CD4-positive, CD25-positive, alpha-beta regulatory T cell (primary cell): ENCODE data around the gene PAFAH2. TPM values are rescaled to one million over a fixed set of nuclear protein-coding genes. Genes with fewer than 3 reads are reported as not detected.
A peak's percentile ranks its signal among the peaks of the same experiment; 100 is the strongest.

Experiments
- ATAC-seq, 2 donors: fragments of 150-1000 bp; cut with Tn5 transposase; one replicate each; pipeline ENCODE4 v1.10.0; 2021; ENCODE audit warnings: low read depth in 2 of 2, moderate number of reproducible peaks in 2 of 2, moderate library complexity in 1 of 2
- DNase-seq, 3 donors: peaks; one replicate each; pipeline versions ENCODE4 v3.0.0 to v3.0.0-alpha.2; 2012 to 2022; ENCODE audit warnings: mixed read lengths in 1 of 3
- H3K27ac ChIP-seq: one replicate; pipeline ENCODE4 v1.7.0; 2013; ENCODE audit warnings: mild to moderate bottlenecking, low read length; ENCODE audit not compliant: insufficient read depth, poor library complexity, severe bottlenecking
- H3K27me3 ChIP-seq: one replicate; pipeline ENCODE4 v1.7.0; 2013; ENCODE audit warnings: low read length; ENCODE audit not compliant: control insufficient read depth, insufficient read depth
- H3K36me3 ChIP-seq: one replicate; pipeline ENCODE4 v1.7.0; 2013; ENCODE audit warnings: mild to moderate bottlenecking, low read length, moderate library complexity; ENCODE audit not compliant: control insufficient read depth, insufficient read depth
- H3K4me1 ChIP-seq: 2 replicates; pipeline ENCODE4 v1.7.0; 2013; ENCODE audit warnings: mild to moderate bottlenecking, low read length; ENCODE audit not compliant: insufficient read depth, control insufficient read depth, poor library complexity, severe bottlenecking
- H3K4me3 ChIP-seq: one replicate; pipeline ENCODE4 v1.7.0; 2013; ENCODE audit warnings: low read depth, mild to moderate bottlenecking, low read length, moderate library complexity
- H3K9me3 ChIP-seq, 2 experiments: 1 replicate in 1 of 2; 2 replicates in 1 of 2; pipeline ENCODE4 v1.7.0; 2013; ENCODE audit warnings: low read length in 2 of 2, mild to moderate bottlenecking in 1 of 2, moderate library complexity in 1 of 2; ENCODE audit not compliant: control insufficient read depth in 2 of 2
- H3K27ac Mint-ChIP-seq, 3 donors: one replicate each; pipeline ENCODE4 v1.8.0; 2020 to 2022; ENCODE audit warnings: mild to moderate bottlenecking in 3 of 3, mixed read lengths in 3 of 3, moderate library complexity in 2 of 3
- H3K27me3 Mint-ChIP-seq: one replicate; pipeline ENCODE4 v1.8.0; 2022; ENCODE audit warnings: mild to moderate bottlenecking, mixed read lengths
- H3K36me3 Mint-ChIP-seq: one replicate; pipeline ENCODE4 v1.8.0; 2020; ENCODE audit warnings: mixed read lengths
- H3K4me1 Mint-ChIP-seq, 4 donors: one replicate each; pipeline ENCODE4 v1.8.0; 2020 to 2022; ENCODE audit warnings: mixed read lengths in 4 of 4, mild to moderate bottlenecking in 1 of 4
- H3K4me3 Mint-ChIP-seq, 4 donors: one replicate each; pipeline ENCODE4 v1.8.0; 2020 to 2022; ENCODE audit warnings: mild to moderate bottlenecking in 4 of 4, mixed read lengths in 4 of 4, moderate library complexity in 3 of 4
- H3K9me3 Mint-ChIP-seq, 7 donors: one replicate each; pipeline ENCODE4 v1.8.0; 2020 to 2022; ENCODE audit warnings: mixed read lengths in 7 of 7, mild to moderate bottlenecking in 3 of 7, moderate library complexity in 2 of 7
- polyA plus RNA-seq, 4 donors: library from polyadenylated mRNA; unstranded; fragments of 300-500 nt; fragmentation: Illumina TruSeq; gene quantifications; one replicate each; pipeline ENCODE4 v1.2.3, GENCODE V29; 2021
- total RNA-seq: library from RNA; stranded (reverse); gene quantifications from one replicate; pipeline ENCODE4 v1.2.3, GENCODE V29; 2022

Gene PAFAH2
- total and polyA plus RNA-seq, 5 donors from 2014 or later, result 10.7 to 26.3 (median 15.7) TPM

DNA sequence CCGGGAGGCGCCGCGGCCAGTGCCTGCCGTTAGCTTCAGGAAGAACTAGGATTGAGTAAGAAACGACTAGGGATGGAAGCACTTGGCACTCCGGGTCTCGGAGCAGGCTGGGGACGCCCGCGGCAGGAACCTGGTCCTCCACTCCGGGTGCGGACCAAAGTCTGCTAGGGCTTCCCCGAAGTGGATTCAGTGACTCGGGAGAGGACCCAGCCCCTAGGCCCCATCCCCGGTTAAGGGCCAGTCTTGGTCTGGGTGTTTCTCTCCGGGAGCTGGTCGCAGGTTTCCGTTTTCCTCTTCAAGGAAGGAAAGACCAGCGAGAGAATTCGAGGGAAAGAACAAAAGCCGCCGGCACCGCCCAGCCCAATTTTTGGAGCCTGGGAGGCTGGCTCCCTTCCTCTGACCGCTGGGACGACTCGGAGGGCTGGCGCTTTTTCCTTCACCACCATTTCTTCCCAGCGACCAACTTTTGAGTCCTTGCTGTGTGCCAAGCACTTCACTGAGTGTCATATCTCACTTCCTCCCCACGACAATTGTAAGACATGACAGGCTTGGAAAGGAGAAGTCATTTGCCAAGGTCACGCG, 74.8 kb downstream of the PAFAH2 start:
- H3K4me3 ChIP-seq, result peak overlapping the region; percentile 41
- Mint-ChIP-seq H3K27ac (peak overlapping the region in 1 of 3 donors; percentile 81), H3K36me3 (no peaks in the 10 kb centered on the region), H3K27me3 (peaks cover 63% of the 10 kb centered on the region), H3K4me3 (peak overlapping the region; percentile 46 to 90 (median 78)), H3K4me1 (peaks cover 6 to 34% (median 18%) of the 10 kb centered on the region in 4 donors), H3K9me3 (no peaks in the 10 kb centered on the region)
- DNase-seq (peak in 1 of 3 donors; percentile 12), ATAC-seq (peak in 1 of 2 donors; percentile 22)
- no peaks in the 10 kb centered on the region for H3K9me3 ChIP-seq
- H3K27me3 ChIP-seq, result peaks cover 9% of the 10 kb centered on the region
- no peaks in the 10 kb centered on the region for H3K36me3 ChIP-seq
- peaks cover 23% of the 10 kb centered on the region for H3K4me1 ChIP-seq
- H3K27ac ChIP-seq, result no peak overlapping the region

DNA sequence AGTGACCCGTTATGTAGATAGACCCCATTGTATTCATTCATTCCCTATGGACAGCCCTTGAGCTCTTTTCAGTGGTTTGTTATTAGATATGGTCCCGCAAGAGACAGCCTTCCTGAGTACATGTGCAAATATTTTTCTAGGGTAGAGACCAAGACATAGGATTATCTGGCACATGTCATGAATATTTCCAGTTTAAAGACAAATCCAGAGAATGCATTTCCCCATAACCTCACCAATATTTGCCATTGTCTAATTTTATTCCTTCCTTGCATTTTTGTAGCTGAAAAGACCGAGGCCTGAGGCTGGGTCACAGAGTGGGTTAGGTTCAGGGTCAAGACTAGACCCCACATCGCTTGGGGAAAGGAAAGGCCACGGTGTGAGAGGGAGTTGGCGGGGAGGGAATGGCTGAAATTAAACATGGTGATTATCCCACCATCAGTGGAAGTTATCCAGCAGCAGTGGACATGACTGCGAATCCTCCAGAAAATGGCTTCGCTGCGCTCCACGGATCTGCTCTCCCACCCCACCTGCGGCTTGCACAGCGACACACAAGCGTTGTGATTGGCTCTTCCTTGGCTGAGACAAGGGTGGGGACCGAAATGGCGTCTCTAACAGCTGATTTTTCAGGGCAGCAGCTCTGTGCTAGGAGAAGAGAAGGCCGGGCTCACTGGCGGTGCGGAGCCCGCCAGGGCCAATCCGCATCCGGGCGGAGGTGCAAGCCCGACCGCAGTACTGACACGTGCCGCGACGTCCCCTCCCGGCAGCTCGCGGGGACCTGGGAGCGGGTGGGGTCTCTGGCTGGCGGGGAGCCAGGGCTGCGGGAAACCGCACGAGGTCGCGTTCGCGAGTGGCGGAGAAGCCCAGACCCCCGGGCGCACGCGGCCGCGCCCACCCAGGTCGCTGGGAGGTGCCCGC, 75.5 kb downstream of the PAFAH2 start:
- Mint-ChIP-seq H3K4me1 (peaks cover 11 to 40% (median 23%) of the 10 kb centered on the region in 4 donors), H3K27me3 (peaks cover 62% of the 10 kb centered on the region), H3K36me3 (no peaks in the 10 kb centered on the region), H3K9me3 (no peaks in the 10 kb centered on the region), H3K4me3 (peak overlapping the region; percentile 81 to 86 (median 82)), H3K27ac (peak overlapping the region in 2 of 3 donors; percentile 74 to 78)
- Histone ChIP-seq H3K9me3 (no peaks in the 10 kb centered on the region), H3K4me3 (peak overlapping the region; percentile 64), H3K27me3 (peaks cover 9% of the 10 kb centered on the region), H3K27ac (no peak overlapping the region), H3K36me3 (no peaks in the 10 kb centered on the region), H3K4me1 (peaks cover 29% of the 10 kb centered on the region)
- peak; percentile 69 for ATAC-seq
- DNase-seq, result peak; percentile 31 to 70 (median 50)

DNA sequence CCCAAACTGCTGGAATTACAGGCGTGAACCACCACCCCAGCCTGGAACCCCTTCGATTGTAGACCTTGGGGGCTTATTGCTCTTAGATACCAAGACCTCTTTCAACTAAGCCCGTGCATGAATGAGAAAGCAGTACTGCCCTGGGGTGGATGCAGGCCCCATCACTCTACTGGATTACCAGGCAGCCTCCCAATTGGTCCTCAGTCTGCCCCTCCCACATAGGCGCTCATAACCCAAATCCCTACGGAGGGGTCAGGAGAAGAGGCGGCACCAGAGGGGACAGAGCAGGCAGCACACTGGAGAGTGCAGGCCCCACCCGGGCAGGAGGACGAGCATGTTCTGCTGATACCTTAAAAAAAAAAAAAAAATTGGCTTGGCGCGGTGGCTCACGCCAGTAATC, 79.2 kb downstream of the PAFAH2 start:
- no peak overlapping the region for H3K4me3 Mint-ChIP-seq
- no peak for ATAC-seq
- no peaks in the 10 kb centered on the region for H3K9me3 Mint-ChIP-seq

GRCh38 chr1:25917996-25918395, 79.9 kb downstream of the PAFAH2 start:
- Histone ChIP-seq H3K4me3 (peak overlapping the region; percentile 34), H3K36me3 (no peaks in the 10 kb centered on the region), H3K4me1 (peaks cover 22% of the 10 kb centered on the region), H3K27ac (no peak overlapping the region), H3K27me3 (peaks cover 9% of the 10 kb centered on the region), H3K9me3 (no peaks in the 10 kb centered on the region)
- DNase-seq (peak in 1 of 3 donors; percentile 52), ATAC-seq (peak; percentile 52 to 58)
- H3K4me1 Mint-ChIP-seq, result peaks cover 11 to 31% (median 17%) of the 10 kb centered on the region in 4 donors
- H3K9me3 Mint-ChIP-seq, result no peaks in the 10 kb centered on the region
- peak overlapping the region in 2 of 4 donors; percentile 61 to 63 for H3K4me3 Mint-ChIP-seq
- H3K36me3 Mint-ChIP-seq, result no peaks in the 10 kb centered on the region
- H3K27ac Mint-ChIP-seq, result peak overlapping the region in 2 of 3 donors; percentile 61 to 76
- peaks cover 20% of the 10 kb centered on the region for H3K27me3 Mint-ChIP-seq

More for the DNA sequence above, 79.2 kb downstream of the PAFAH2 start:
- Histone ChIP-seq H3K4me1 (peaks cover 28% of the 10 kb centered on the region), H3K36me3 (no peaks in the 10 kb centered on the region), H3K4me3 (no peak overlapping the region), H3K27ac (no peak overlapping the region), H3K27me3 (peaks cover 9% of the 10 kb centered on the region), H3K9me3 (no peaks in the 10 kb centered on the region)
- peaks cover 25% of the 10 kb centered on the region for H3K27me3 Mint-ChIP-seq
- H3K27ac Mint-ChIP-seq, result no peak overlapping the region
- DNase-seq, result no peak
- no peaks in the 10 kb centered on the region for H3K36me3 Mint-ChIP-seq
- H3K4me1 Mint-ChIP-seq, result peaks cover 11 to 35% (median 19%) of the 10 kb centered on the region in 4 donors

DNA sequence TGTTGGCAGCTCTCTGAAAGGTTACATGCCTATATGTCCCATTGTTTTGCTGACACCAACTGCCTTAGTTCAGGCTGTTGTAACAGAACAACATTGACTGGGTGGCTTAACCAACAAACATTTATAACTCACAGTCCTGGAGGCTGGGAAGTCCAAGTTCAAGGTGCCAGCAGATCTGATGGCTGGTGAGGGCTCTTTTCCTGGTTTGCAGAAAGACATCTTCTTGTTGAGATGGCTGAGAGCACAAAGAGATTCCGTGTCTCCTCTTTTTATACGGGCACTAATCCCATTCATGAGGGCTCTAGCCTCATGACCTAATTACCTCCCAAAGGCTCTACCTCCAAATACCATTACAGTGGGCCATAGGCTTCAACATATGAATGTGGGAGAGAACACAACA, 81.4 kb downstream of the PAFAH2 start:
- peak overlapping the region in 1 of 3 donors; percentile 94 for H3K27ac Mint-ChIP-seq
- H3K4me3 Mint-ChIP-seq, result no peak overlapping the region
- no peaks in the 10 kb centered on the region for H3K9me3 Mint-ChIP-seq
- Histone ChIP-seq H3K27ac (no peak overlapping the region), H3K9me3 (no peaks in the 10 kb centered on the region), H3K27me3 (peaks cover 2% of the 10 kb centered on the region), H3K4me3 (no peak overlapping the region), H3K36me3 (no peaks in the 10 kb centered on the region), H3K4me1 (peaks cover 10% of the 10 kb centered on the region)
- ATAC-seq, result no peak
- H3K36me3 Mint-ChIP-seq, result no peaks in the 10 kb centered on the region
- H3K4me1 Mint-ChIP-seq, result peaks cover 4 to 20% (median 10%) of the 10 kb centered on the region in 4 donors
- no peak for DNase-seq
- peaks cover 9% of the 10 kb centered on the region for H3K27me3 Mint-ChIP-seq

DNA sequence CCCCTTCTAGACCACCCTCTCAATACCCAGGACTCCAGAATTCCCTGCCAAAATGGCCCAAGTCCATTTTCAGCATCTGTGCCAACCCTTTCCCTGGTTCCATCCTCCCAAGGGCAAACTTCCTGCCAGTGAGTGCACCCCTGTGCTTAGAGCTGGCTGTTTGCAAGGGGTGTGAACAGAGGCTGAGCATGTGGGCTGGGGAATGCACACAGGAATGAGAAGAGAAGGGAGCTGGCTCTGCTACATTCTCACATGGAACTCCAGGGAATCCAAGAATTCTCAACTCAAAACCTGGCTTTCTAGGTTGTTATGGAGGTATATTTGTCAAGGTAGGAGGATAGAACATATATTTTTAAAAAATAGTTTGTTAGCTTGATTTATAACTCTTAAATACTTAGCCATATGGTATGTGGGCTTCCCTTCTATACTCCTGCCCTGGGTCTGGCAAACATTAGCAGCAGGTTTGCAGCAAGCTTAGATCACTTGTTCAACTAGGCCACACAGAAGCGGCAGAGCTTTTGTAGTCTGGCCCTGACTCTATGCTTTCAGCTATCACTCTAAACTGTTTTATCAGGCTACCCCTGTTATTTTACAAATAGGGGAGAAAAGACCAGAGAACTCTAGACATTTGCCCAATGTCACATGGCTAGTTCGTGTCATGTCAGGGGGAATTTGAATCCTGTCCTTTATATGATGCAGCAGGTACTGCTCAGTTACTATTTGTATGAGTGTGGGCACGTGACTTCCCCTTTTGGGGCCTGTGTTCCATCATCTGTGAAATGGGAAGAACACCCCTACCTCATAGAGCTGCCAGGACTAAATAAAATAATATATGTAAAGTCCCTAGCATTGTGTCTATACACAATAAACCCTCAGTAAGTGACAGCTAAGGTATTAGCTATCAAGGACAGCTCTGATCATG, 83.5 kb downstream of the PAFAH2 start:
- H3K4me3 Mint-ChIP-seq, result no peak overlapping the region
- peaks cover 10% of the 10 kb centered on the region for H3K4me1 ChIP-seq
- H3K36me3 ChIP-seq, result no peaks in the 10 kb centered on the region
- H3K4me1 Mint-ChIP-seq, result peaks cover 4 to 12% (median 5%) of the 10 kb centered on the region in 4 donors
- no peaks in the 10 kb centered on the region for H3K9me3 Mint-ChIP-seq
- ATAC-seq, result no peak
- H3K36me3 Mint-ChIP-seq, result no peaks in the 10 kb centered on the region
- H3K27me3 ChIP-seq, result no peaks in the 10 kb centered on the region
- H3K27me3 Mint-ChIP-seq, result no peaks in the 10 kb centered on the region
- DNase-seq, result no peak
- no peak overlapping the region for H3K4me3 ChIP-seq
- no peak overlapping the region for H3K27ac ChIP-seq
- peak overlapping the region in 1 of 3 donors; percentile 71 for H3K27ac Mint-ChIP-seq
- H3K9me3 ChIP-seq, result no peaks in the 10 kb centered on the region

DNA sequence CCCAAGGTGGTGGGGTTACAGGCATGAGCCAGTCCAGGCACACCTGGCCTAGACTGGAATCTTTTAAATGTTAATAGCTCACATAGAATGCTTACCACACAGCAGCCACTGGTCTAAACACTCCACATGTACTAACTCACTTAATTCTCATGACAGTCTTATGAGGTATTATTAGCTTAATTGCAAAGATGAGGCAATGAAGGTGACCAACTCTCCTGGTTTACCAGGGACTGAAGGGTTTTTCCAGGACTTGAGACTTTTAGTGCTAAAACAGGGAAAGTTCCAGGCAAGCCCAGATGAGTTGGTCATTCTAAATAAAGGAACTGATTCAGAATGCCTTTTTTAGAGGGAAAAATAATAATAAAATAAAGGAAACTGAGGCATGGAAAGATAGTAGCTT, 84.7 kb downstream of the PAFAH2 start:
- H3K9me3 Mint-ChIP-seq, result no peaks in the 10 kb centered on the region
- no peaks in the 10 kb centered on the region for H3K27me3 Mint-ChIP-seq
- Histone ChIP-seq H3K4me1 (peaks cover 7% of the 10 kb centered on the region), H3K9me3 (no peaks in the 10 kb centered on the region), H3K4me3 (no peak overlapping the region), H3K36me3 (no peaks in the 10 kb centered on the region), H3K27ac (no peak overlapping the region), H3K27me3 (no peaks in the 10 kb centered on the region)
- peaks cover 4 to 8% (median 5%) of the 10 kb centered on the region in 4 donors for H3K4me1 Mint-ChIP-seq
- H3K36me3 Mint-ChIP-seq, result no peaks in the 10 kb centered on the region
- H3K4me3 Mint-ChIP-seq, result no peak overlapping the region
- H3K27ac Mint-ChIP-seq, result peak overlapping the region in 1 of 3 donors; percentile 20
- no peak for ATAC-seq
- no peak for DNase-seq
